ENCODE results near the gene CYB561. TPM values are rescaled to one million over a fixed set of nuclear protein-coding genes. Genes with fewer than 3 reads are reported as not detected.
"Not testable (repeated sequence)": the region's sequence is repeated elsewhere in the genome, so short reads cannot be mapped to it uniquely, and the experiment has no call there.

CYB561 gene
- total and polyA plus RNA-seq, 2 donors (not counting 1 experiment from before 2014, with no cell fraction given), result 3.5 to 4.9 TPM

- H3K4me1 ChIP-seq (ENCODE audit: control insufficient read depth in 2 of 2, insufficient read depth in 2 of 2, low read length in 2 of 2); H3K27me3 Mint-ChIP-seq; H3K36me3 ChIP-seq (replicated peaks in 1 of 2; ENCODE audit: control extremely low read depth in 1 of 2, control insufficient read depth in 1 of 2, extremely low read depth in 1 of 2, insufficient read depth in 2 of 2, low read length in 1 of 2); H3K79me2 ChIP-seq (ENCODE audit: control insufficient read depth, insufficient read depth, low read length); H3K9me3 ChIP-seq (ENCODE audit: control extremely low read depth in 1 of 3, control insufficient read depth in 2 of 3, insufficient read depth in 1 of 3, low read length in 2 of 3); H3K4me2 ChIP-seq (replicated peaks; ENCODE audit: low read depth, low read length, poor library complexity, severe bottlenecking); ATAC-seq (ENCODE audit: low read depth); intact Hi-C loops (cut with micrococcal nuclease); DNase-seq; H3K4me1 Mint-ChIP-seq; H3K9ac ChIP-seq (ENCODE audit: low read length); H3K4me3 ChIP-seq (ENCODE audit: control extremely low read depth in 1 of 5, extremely low read depth in 1 of 5, insufficient read depth in 1 of 5, low read depth in 2 of 5, low read length in 4 of 5); H2AFZ ChIP-seq (ENCODE audit: insufficient read depth, low read depth, low read length, poor library complexity, severe bottlenecking); H3K9me3 Mint-ChIP-seq (ENCODE audit: insufficient read depth); H3K27me3 ChIP-seq (replicated peaks in 1 of 4; ENCODE audit: control extremely low read depth in 1 of 4, control insufficient read depth in 3 of 4, insufficient read depth in 4 of 4, low read length in 3 of 4); H4K20me1 ChIP-seq (ENCODE audit: control insufficient read depth, insufficient read depth, low read length, poor library complexity, severe bottlenecking); H3K27ac ChIP-seq (ENCODE audit: low read length in 2 of 2); H3K27ac Mint-ChIP-seq; H3K4me3 Mint-ChIP-seq: not testable (repeated sequence)
- CTCF ChIA-PET, result interaction anchor here (2.0 kb wide), 1 partner anchor 29 kb away, joined by 7 read pairs; no protein-coding TSS in a partner anchor
- 80% methylated on average over 4 of the region's 6 CpGs for WGBS (ENCODE audit: insufficient coverage)
- POLR2A ChIA-PET, result interaction anchor here (0.6 kb wide), 1 partner anchor 168 kb away, joined by 9 read pairs; no protein-coding TSS in a partner anchor
These were observed 8.3 kb upstream of the CYB561 start for GRCh38 chr17:63454357-63454756.

GRCh38 chr17:63452962-63453551, 7.0 kb upstream of the CYB561 start:
- ATAC-seq (ENCODE audit: low read depth), result no peak
- Histone ChIP-seq H3K9ac (ENCODE audit: low read length) (no peak overlapping the region), H4K20me1 (ENCODE audit: control insufficient read depth, insufficient read depth, low read length, poor library complexity, severe bottlenecking) (no peaks in the 10 kb centered on the region), H3K79me2 (ENCODE audit: control insufficient read depth, insufficient read depth, low read length) (no peaks in the 10 kb centered on the region), H3K36me3 (replicated peaks in 1 of 2; ENCODE audit: control extremely low read depth in 1 of 2, control insufficient read depth in 1 of 2, extremely low read depth in 1 of 2, insufficient read depth in 2 of 2, low read length in 1 of 2) (no peaks in the 10 kb centered on the region), H3K4me2 (replicated peaks; ENCODE audit: low read depth, low read length, poor library complexity, severe bottlenecking) (no peak overlapping the region), H3K27me3 (replicated peaks in 1 of 4; ENCODE audit: control extremely low read depth in 1 of 4, control insufficient read depth in 3 of 4, insufficient read depth in 4 of 4, low read length in 3 of 4) (peaks cover 0 to 2% (median 0%) of the 10 kb centered on the region in 4 experiments), H3K9me3 (ENCODE audit: control extremely low read depth in 1 of 3, control insufficient read depth in 2 of 3, insufficient read depth in 1 of 3, low read length in 2 of 3) (no peaks in the 10 kb centered on the region), H3K4me1 (ENCODE audit: control insufficient read depth in 2 of 2, insufficient read depth in 2 of 2, low read length in 2 of 2) (no peaks in the 10 kb centered on the region), H2AFZ (ENCODE audit: insufficient read depth, low read depth, low read length, poor library complexity, severe bottlenecking) (no peak overlapping the region), H3K27ac (ENCODE audit: low read length in 2 of 2) (no peak overlapping the region), H3K4me3 (ENCODE audit: control extremely low read depth in 1 of 5, extremely low read depth in 1 of 5, insufficient read depth in 1 of 5, low read depth in 2 of 5, low read length in 4 of 5) (no peak overlapping the region)
- Mint-ChIP-seq H3K4me3 (no peak overlapping the region), H3K27ac (no peak overlapping the region), H3K4me1 (no peaks in the 10 kb centered on the region), H3K27me3 (peaks cover 8% of the 10 kb centered on the region), H3K9me3 (ENCODE audit: insufficient read depth) (no peaks in the 10 kb centered on the region)
- TF ChIP-seq CTCF (IDR thresholded peaks at IDR 0.05), result no peak
- no peak for TF ChIP-seq EZH2 (IDR thresholded peaks at IDR 0.05; ENCODE audit: borderline replicate concordance, insufficient read depth, low read depth, low read length, poor library complexity, severe bottlenecking)
- WGBS (ENCODE audit: insufficient coverage), result 86% methylated on average over 7 of the region's 7 CpGs
- ChIA-PET POLR2A (no interaction called here), CTCF (interaction anchor here (0.6 to 2.0 kb wide), 4 partner anchors 9 to 27 kb away, joined by 3 to 7 read pairs (median 3); no protein-coding TSS in a partner anchor)
- no peak for DNase-seq
- intact Hi-C loops (cut with micrococcal nuclease), result no loop called here
